Stimulated activated CD4-positive, alpha-beta T cell treated with anti-CD3 and anti-CD28 coated beads, Interleukin-12 subunit alpha, Interleukin-12 subunit beta, amount 100 ng/mL, for 48 hours (primary cell): ENCODE measurements around the gene INSC.

Experiments used
- DNase-seq, 3 donors: peaks; one replicate each; pipeline ENCODE4 v3.0.0-alpha.2; 2020; ENCODE audit warnings: low read depth in 2 of 3, low spot score in 1 of 3

INSC gene

GRCh38 chr11:15145151-15145550 is 30.4 kb downstream of the INSC start:
- no peak for DNase-seq

GRCh38 chr11:15145615-15146014 is 30.9 kb downstream of the INSC start:
- DNase-seq: no peak

GRCh38 chr11:15146271-15147003 is 31.7 kb downstream of the INSC start:
- DNase-seq: no peak

- no peak for DNase-seq
Observed at GRCh38 chr11:15148169-15148568, 33.4 kb downstream of the INSC start.

- DNase-seq: no peak
Observed at GRCh38 chr11:15149050-15149449, 34.3 kb downstream of the INSC start.

GRCh38 chr11:15150507-15150906 is 35.8 kb downstream of the INSC start:
- no peak for DNase-seq

- DNase-seq: no peak
Observed at GRCh38 chr11:15153231-15153630, 38.5 kb downstream of the INSC start.

GRCh38 chr11:15157181-15157580 is 42.5 kb downstream of the INSC start:
- DNase-seq: no peak

GRCh38 chr11:15157606-15158137 is 42.9 kb downstream of the INSC start:
- no peak for DNase-seq

- DNase-seq: no peak
Observed at GRCh38 chr11:15158351-15159015, 43.8 kb downstream of the INSC start.

GRCh38 chr11:15159085-15159484 is 44.4 kb downstream of the INSC start:
- DNase-seq: no peak

- DNase-seq: no peak
Observed at GRCh38 chr11:15161790-15162189, 47.1 kb downstream of the INSC start.

- no peak for DNase-seq
Observed at GRCh38 chr11:15163136-15163535, 48.4 kb downstream of the INSC start.

GRCh38 chr11:15166204-15166603 is 51.5 kb downstream of the INSC start:
- no peak for DNase-seq

GRCh38 chr11:15169815-15170551 is 55.3 kb downstream of the INSC start:
- DNase-seq: no peak

GRCh38 chr11:15170698-15171097 is 56.0 kb downstream of the INSC start:
- DNase-seq: no peak

GRCh38 chr11:15171956-15172355 is 57.2 kb downstream of the INSC start:
- no peak for DNase-seq

GRCh38 chr11:15175831-15176230 is 61.1 kb downstream of the INSC start:
- DNase-seq: no peak

- no peak for DNase-seq
Observed at GRCh38 chr11:15176646-15177163, 62.0 kb downstream of the INSC start.

GRCh38 chr11:15177491-15177890 is 62.8 kb downstream of the INSC start:
- DNase-seq: no peak

GRCh38 chr11:15178214-15178613 is 63.5 kb downstream of the INSC start:
- no peak for DNase-seq

- no peak for DNase-seq
Observed at GRCh38 chr11:15179167-15179566, 64.4 kb downstream of the INSC start.
